H1 (cell line): ENCODE data around the gene WWC1. TPM values are rescaled to one million over a fixed set of nuclear protein-coding genes. Genes with fewer than 3 reads are reported as not detected.

Experiments
- YY1 ChIP-seq: IDR thresholded peaks from 2 replicates; pipeline ENCODE4 v1.6.1; 2011; ENCODE audit warnings: low read depth, mild to moderate bottlenecking, low read length
- polyA plus RNA-seq, 7 experiments: library from polyadenylated mRNA; depleted of rRNA in 3 of 7; stranded (reverse) in 5 of 7; unstranded in 2 of 7; fragments of >200 nt in 5 of 7; fragments of 200-250 nt in 2 of 7; gene quantifications; 1 replicate in 5 of 7; 2 replicates in 1 of 7; 4 replicates in 1 of 7; pipeline versions ENCODE4 v1.2.1 to v1.2.3, GENCODE V29; 2011 to 2013; ENCODE audit warnings: missing spikeins in 2 of 7, mixed read lengths in 2 of 7
- total RNA-seq: library from RNA; stranded (reverse); fragmentation: NEBNext Ultra II Directional; extraction: Animal tissue kit (Norgen Biotek cat#: 25700); gene quantifications from 2 replicates; pipeline ENCODE4 v1.2.1, GENCODE V29; 2021

WWC1 gene
- total and polyA plus RNA-seq, 2 of the 8 experiments (the other 6 are each of a cell fraction or from before 2014, with no cell fraction given) = 16.4 to 41.1 TPM

DNA sequence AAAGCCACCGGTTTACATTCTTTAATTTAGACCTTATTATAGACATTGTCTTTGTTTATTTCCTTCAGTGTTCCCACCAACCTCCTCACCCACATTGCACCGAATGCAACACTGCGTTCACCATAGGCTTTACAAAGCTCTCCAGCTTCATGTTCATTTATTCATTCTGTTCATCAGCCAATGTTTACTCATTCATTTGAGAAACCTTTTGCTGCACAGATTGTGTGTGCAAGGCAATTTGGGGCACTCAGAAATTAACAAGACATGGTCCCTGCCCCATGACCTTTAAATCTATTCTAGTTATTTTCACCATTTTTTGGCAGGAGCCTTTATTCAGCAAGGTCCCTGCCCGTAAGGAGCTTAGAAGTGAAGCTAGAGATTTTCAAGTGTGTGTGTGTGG, 124.0 kb downstream of the WWC1 start (continued):
- TF ChIP-seq YY1 = no peak
